Neuronal stem cell (in vitro differentiated cells): ENCODE results near the gene ATP13A4.

ENCODE experiments used
- DNase-seq: peaks from one replicate; pipeline ENCODE4 v3.0.0-alpha.2; 2013; ENCODE audit warnings: low spot score
- H2AFZ ChIP-seq: one replicate; pipeline ENCODE4 v1.6.1; 2013; ENCODE audit warnings: mild to moderate bottlenecking, low read length, inconsistent platforms
- H2AK5ac ChIP-seq: 2 replicates; pipeline ENCODE4 v1.6.1; 2013; ENCODE audit warnings: low read depth, mild to moderate bottlenecking, inconsistent platforms, low read length, moderate library complexity, mixed read lengths
- H2BK120ac ChIP-seq: 2 replicates; pipeline ENCODE4 v1.6.1; 2013; ENCODE audit warnings: low read depth, mild to moderate bottlenecking, inconsistent platforms, low read length, moderate library complexity, mixed read lengths
- H2BK12ac ChIP-seq: one replicate; pipeline ENCODE4 v1.6.1; 2013; ENCODE audit warnings: low read length, inconsistent platforms
- H2BK15ac ChIP-seq: 2 replicates; pipeline ENCODE4 v1.6.1; 2013; ENCODE audit warnings: mild to moderate bottlenecking, low read length, inconsistent platforms, mixed read lengths
- H2BK5ac ChIP-seq: one replicate; pipeline ENCODE4 v1.6.1; 2013; ENCODE audit warnings: inconsistent platforms, mild to moderate bottlenecking, low read length, moderate library complexity
- H3K14ac ChIP-seq: one replicate; pipeline ENCODE4 v1.6.1; 2013; ENCODE audit warnings: low read length, inconsistent platforms
- H3K18ac ChIP-seq: 2 replicates; pipeline ENCODE4 v1.6.1; 2013; ENCODE audit warnings: low read length, inconsistent platforms
- H3K23ac ChIP-seq: 2 replicates; pipeline ENCODE4 v1.6.1; 2013; ENCODE audit warnings: low read depth, mild to moderate bottlenecking, mixed read lengths, low read length, inconsistent platforms; ENCODE audit not compliant: poor library complexity
- H3K27ac ChIP-seq: replicated peaks from 3 replicates; pipeline ENCODE4 v1.5.1; 2013; ENCODE audit warnings: low read length, inconsistent platforms
- H3K27me3 ChIP-seq, 3 experiments: 2 replicates each; pipeline ENCODE4 v1.6.1; 2013; ENCODE audit warnings: low read length in 3 of 3, mild to moderate bottlenecking in 2 of 3, inconsistent platforms in 1 of 3, low read depth in 1 of 3, mixed read lengths in 1 of 3, moderate library complexity in 1 of 3; ENCODE audit not compliant: control insufficient read depth in 3 of 3, insufficient read depth in 3 of 3
- H3K36me3 ChIP-seq, 2 donors: replicated peaks in 1 of 2; 2 replicates each; pipeline ENCODE4 v1.6.1; 2013; ENCODE audit warnings: low read length in 2 of 2; ENCODE audit not compliant: control insufficient read depth in 2 of 2, insufficient read depth in 2 of 2
- H3K4ac ChIP-seq: 2 replicates; pipeline ENCODE4 v1.6.1; 2013; ENCODE audit warnings: inconsistent platforms, mild to moderate bottlenecking, low read length, moderate library complexity
- H3K4me1 ChIP-seq, 2 donors: 1 replicate in 1 of 2; 2 replicates in 1 of 2; pipeline ENCODE4 v1.6.1; 2013; ENCODE audit warnings: low read length in 2 of 2, low read depth in 1 of 2; ENCODE audit not compliant: control insufficient read depth in 2 of 2, insufficient read depth in 1 of 2
- H3K4me2 ChIP-seq: one replicate; pipeline ENCODE4 v1.6.1; 2013; ENCODE audit warnings: mild to moderate bottlenecking, low read length, inconsistent platforms; ENCODE audit not compliant: insufficient read depth, poor library complexity, severe bottlenecking
- H3K4me3 ChIP-seq, 2 donors: 2 replicates each; pipeline ENCODE4 v1.5.1; 2013; ENCODE audit warnings: low read length in 2 of 2, mild to moderate bottlenecking in 2 of 2, inconsistent platforms in 1 of 2, moderate library complexity in 1 of 2
- H3K79me1 ChIP-seq: one replicate; pipeline ENCODE4 v1.6.1; 2013; ENCODE audit warnings: low read depth, mild to moderate bottlenecking, inconsistent platforms, low read length, moderate library complexity
- H3K9ac ChIP-seq: one replicate; pipeline ENCODE4 v1.6.1; 2013; ENCODE audit warnings: mild to moderate bottlenecking, low read depth, low read length, inconsistent platforms; ENCODE audit not compliant: poor library complexity
- H3K9me3 ChIP-seq, 2 donors: replicated peaks in 1 of 2; 2 replicates each; pipeline versions ENCODE3 to v1.6.1; 2013; ENCODE audit warnings: low read length in 2 of 2, mild to moderate bottlenecking in 2 of 2, inconsistent platforms in 1 of 2, low read depth in 1 of 2, mixed read lengths in 1 of 2, moderate library complexity in 1 of 2; ENCODE audit not compliant: control insufficient read depth in 2 of 2, insufficient read depth in 1 of 2
- H4K8ac ChIP-seq: one replicate; pipeline ENCODE4 v1.6.1; 2013; ENCODE audit warnings: low read depth, mild to moderate bottlenecking, inconsistent platforms, low read length, moderate library complexity
- H4K91ac ChIP-seq: one replicate; pipeline ENCODE4 v1.6.1; 2013; ENCODE audit warnings: low read length, low read depth, mild to moderate bottlenecking, inconsistent platforms; ENCODE audit not compliant: poor library complexity
- WGBS, 2 donors: extraction: QIAGEN DNeasy Blood & Tissue Kit; methylation state at CpG; one replicate each; pipeline ENCODE4 v1.1.7; 2013; ENCODE audit warnings: missing lambda C conversion rate in 2 of 2, mixed read lengths in 1 of 2; ENCODE audit not compliant: insufficient read length in 2 of 2, insufficient replicate concordance in 1 of 2; ENCODE audit errors: extremely low coverage in 2 of 2; 5-methylcytosine and 5-hydroxymethylcytosine counted together

Gene ATP13A4

DNA sequence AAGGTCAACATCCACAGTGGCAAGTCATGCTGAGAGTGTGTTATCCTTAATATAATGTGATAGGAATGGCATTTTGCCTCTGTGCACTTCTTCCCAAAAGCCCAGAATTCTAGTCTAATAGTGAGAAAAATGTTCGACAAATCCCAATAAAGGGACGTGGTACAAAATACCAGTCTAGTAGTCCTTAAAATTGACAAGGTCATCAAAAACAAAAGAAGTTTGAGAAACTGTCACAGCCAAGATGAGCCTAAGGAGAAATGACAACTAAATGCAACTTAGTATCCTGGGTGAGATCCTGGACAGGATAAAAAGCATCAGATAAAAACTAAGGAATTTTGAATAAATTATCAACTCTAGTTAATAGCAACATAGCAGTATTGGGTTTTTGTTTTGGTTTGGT is 14.4 kb upstream of the ATP13A4 start:
- Histone ChIP-seq H3K4me1 (no peaks in the 10 kb centered on the region), H3K27ac (no peak overlapping the region), H2BK15ac (no peak overlapping the region), H4K91ac (no peak overlapping the region), H2BK5ac (no peak overlapping the region), H2AFZ (no peak overlapping the region), H4K8ac (no peak overlapping the region), H3K18ac (no peak overlapping the region), H3K9me3 (no peaks in the 10 kb centered on the region), H3K36me3 (no peaks in the 10 kb centered on the region), H2AK5ac (no peak overlapping the region), H3K4me2 (no peak overlapping the region), H2BK120ac (no peak overlapping the region), H2BK12ac (no peak overlapping the region), H3K9ac (no peak overlapping the region), H3K4ac (no peak overlapping the region), H3K23ac (no peak overlapping the region), H3K14ac (no peak overlapping the region), H3K4me3 (no peak overlapping the region), H3K79me1 (no peaks in the 10 kb centered on the region), H3K27me3 (no peaks in the 10 kb centered on the region)
- no peak for DNase-seq
- WGBS, 2 donors, result no CpG with 5 or more reads among the region's 2 CpGs

- no peak overlapping the region for H3K4me2 ChIP-seq
- H2AFZ ChIP-seq, result no peak overlapping the region
- H4K8ac ChIP-seq, result no peak overlapping the region
- H3K36me3 ChIP-seq, result no peaks in the 10 kb centered on the region
- no peak overlapping the region for H3K18ac ChIP-seq
- H3K23ac ChIP-seq, result no peak overlapping the region
- H2BK5ac ChIP-seq, result no peak overlapping the region
- H3K79me1 ChIP-seq, result no peaks in the 10 kb centered on the region
- H4K91ac ChIP-seq, result no peak overlapping the region
- H3K4me1 ChIP-seq, result no peaks in the 10 kb centered on the region
- DNase-seq, result no peak
- no peaks in the 10 kb centered on the region for H3K27me3 ChIP-seq
- H3K27ac ChIP-seq, result no peak overlapping the region
- no peak overlapping the region for H2AK5ac ChIP-seq
- no peak overlapping the region for H3K14ac ChIP-seq
- H3K4me3 ChIP-seq, result no peak overlapping the region
- H2BK12ac ChIP-seq, result no peak overlapping the region
- H3K9ac ChIP-seq, result no peak overlapping the region
- no peak overlapping the region for H3K4ac ChIP-seq
- WGBS, 2 donors, result no CpG with 5 or more reads among the region's 1 CpG
- no peaks in the 10 kb centered on the region for H3K9me3 ChIP-seq
- no peak overlapping the region for H2BK15ac ChIP-seq
- no peak overlapping the region for H2BK120ac ChIP-seq
These were observed 9.3 kb upstream of the ATP13A4 start for GRCh38 chr3:193564012-193564411.

DNA sequence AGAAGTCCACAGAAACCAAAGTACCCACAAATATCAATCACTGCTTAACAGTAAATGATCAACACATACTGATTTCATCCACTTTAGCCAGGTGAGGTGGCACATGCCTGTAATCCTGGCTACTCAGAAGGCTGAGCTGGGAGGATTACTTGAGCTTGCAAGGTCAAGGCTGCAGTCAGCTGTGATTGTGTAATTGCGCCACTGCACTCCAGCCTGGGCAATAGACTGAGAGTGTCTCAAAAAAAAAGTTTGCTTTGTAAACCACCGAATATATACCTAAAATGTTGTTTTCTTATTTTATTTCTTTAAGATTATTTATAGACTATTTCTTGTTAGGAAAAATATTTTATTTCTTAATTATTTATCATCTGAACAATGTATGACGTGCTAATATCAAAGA is 8.7 kb upstream of the ATP13A4 start:
- Histone ChIP-seq H3K4me3 (no peak overlapping the region), H2BK12ac (no peak overlapping the region), H2BK120ac (no peak overlapping the region), H3K23ac (no peak overlapping the region), H4K91ac (no peak overlapping the region), H3K27ac (no peak overlapping the region), H3K4me2 (no peak overlapping the region), H2AFZ (no peak overlapping the region), H3K27me3 (no peaks in the 10 kb centered on the region), H3K36me3 (no peaks in the 10 kb centered on the region), H3K18ac (no peak overlapping the region), H3K4me1 (no peaks in the 10 kb centered on the region), H3K79me1 (no peaks in the 10 kb centered on the region), H3K9ac (no peak overlapping the region), H4K8ac (no peak overlapping the region), H2BK15ac (no peak overlapping the region), H3K4ac (no peak overlapping the region), H3K14ac (no peak overlapping the region), H3K9me3 (no peaks in the 10 kb centered on the region), H2AK5ac (no peak overlapping the region), H2BK5ac (no peak overlapping the region)
- DNase-seq, result no peak
- WGBS, 2 donors, result no CpG with 5 or more reads among the region's 3 CpGs

- no peak overlapping the region for H3K4ac ChIP-seq
- no peaks in the 10 kb centered on the region for H3K27me3 ChIP-seq
- no peak overlapping the region for H2BK5ac ChIP-seq
- no peak overlapping the region for H2BK120ac ChIP-seq
- no CpG with 5 or more reads among the region's 4 CpGs for WGBS, 2 donors
- H3K4me1 ChIP-seq, result no peaks in the 10 kb centered on the region
- H2AFZ ChIP-seq, result no peak overlapping the region
- no peak overlapping the region for H4K8ac ChIP-seq
- no peaks in the 10 kb centered on the region for H3K9me3 ChIP-seq
- no peak overlapping the region for H4K91ac ChIP-seq
- H3K27ac ChIP-seq, result no peak overlapping the region
- H2BK12ac ChIP-seq, result no peak overlapping the region
- H3K4me3 ChIP-seq, result no peak overlapping the region
- no peak overlapping the region for H3K9ac ChIP-seq
- H3K23ac ChIP-seq, result no peak overlapping the region
- no peak overlapping the region for H3K4me2 ChIP-seq
- no peak overlapping the region for H2AK5ac ChIP-seq
- H3K79me1 ChIP-seq, result no peaks in the 10 kb centered on the region
- DNase-seq, result no peak
- no peak overlapping the region for H3K18ac ChIP-seq
- no peaks in the 10 kb centered on the region for H3K36me3 ChIP-seq
- no peak overlapping the region for H3K14ac ChIP-seq
- H2BK15ac ChIP-seq, result no peak overlapping the region
These were observed 6.2 kb upstream of the ATP13A4 start for GRCh38 chr3:193560870-193561269.
